ENCODE results near the gene GGA3. TPM values are rescaled to one million over a fixed set of nuclear protein-coding genes. Genes with fewer than 3 reads are reported as not detected.

Gene GGA3
- total and polyA plus RNA-seq, 5 donors from 2014 or later = 8.0 to 92.6 (median 11.3) TPM

DNA sequence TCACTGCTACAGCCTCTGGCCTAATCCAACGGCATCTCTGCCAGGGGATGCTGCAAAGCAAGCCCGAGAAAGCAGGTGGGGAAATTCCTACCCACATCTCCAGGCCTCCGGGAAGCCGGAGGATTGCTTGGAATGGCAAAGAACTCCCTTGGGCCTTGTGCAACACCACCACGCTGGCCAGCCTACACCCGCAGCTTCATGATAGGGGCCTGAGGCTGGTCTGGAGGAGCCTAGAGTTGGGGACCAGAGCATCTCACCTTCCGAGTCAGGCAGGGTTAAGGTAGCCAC, 20.3 kb downstream of the GGA3 start:
- no peak overlapping the region for H3K27ac Mint-ChIP-seq

DNA sequence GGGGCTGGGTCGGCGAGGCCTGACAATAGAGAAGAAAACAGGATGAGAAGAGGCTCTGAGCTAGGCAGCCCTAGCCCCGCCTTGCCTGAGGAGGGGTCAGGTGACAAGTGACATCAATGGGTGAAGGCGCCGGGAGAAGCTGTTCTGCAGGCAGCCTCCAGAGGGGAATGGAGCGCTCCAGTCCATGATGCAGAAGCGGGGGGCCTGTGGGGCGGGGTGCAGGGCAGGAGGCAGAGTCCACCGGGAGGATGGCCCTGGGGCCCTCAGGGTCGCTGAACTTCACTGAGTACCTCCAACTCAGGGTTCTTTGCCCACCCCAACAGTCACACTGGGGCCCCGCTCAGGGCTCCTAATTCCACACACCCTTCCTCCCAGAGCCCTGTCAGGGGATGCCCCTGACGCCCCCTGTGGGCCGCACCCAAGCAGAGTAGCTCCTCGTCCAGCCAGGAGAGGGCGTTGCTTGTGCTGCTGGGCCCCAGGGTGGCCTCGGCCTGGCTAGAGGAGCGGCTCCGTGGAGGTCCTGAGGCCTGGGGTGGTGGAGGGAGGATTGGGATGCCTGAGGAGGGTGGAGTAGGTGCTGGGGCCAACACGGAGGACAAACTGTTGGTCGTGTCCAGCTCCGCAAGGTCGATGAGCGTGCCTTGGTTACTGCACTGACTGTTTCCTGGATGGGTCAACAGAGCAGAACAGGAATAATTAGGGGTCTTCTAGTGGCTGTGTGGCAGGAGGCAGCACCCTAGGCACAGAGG, 20.8 kb downstream of the GGA3 start:
- DNase-seq (peak in 2 of 3 donors; percentile 17 to 57), ATAC-seq (ENCODE audit: low read depth in 2 of 2) (peak in 1 of 2 donors; percentile 20)
- Mint-ChIP-seq H3K9me3 (no peaks in the 10 kb centered on the region), H3K36me3 (peaks cover 30% of the 10 kb centered on the region), H3K4me1 (peaks cover 0 to 25% (median 7%) of the 10 kb centered on the region in 4 donors), H3K27me3 (no peaks in the 10 kb centered on the region), H3K27ac (peak overlapping the region in 1 of 3 donors; percentile 67), H3K4me3 (no peak overlapping the region)
- Histone ChIP-seq H3K36me3 (ENCODE audit: control insufficient read depth, insufficient read depth, low read length) (peaks cover 85% of the 10 kb centered on the region), H3K27ac (ENCODE audit: insufficient read depth, low read length, poor library complexity, severe bottlenecking) (no peak overlapping the region), H3K9me3 (ENCODE audit: control insufficient read depth in 2 of 2, low read length in 2 of 2) (no peaks in the 10 kb centered on the region), H3K27me3 (ENCODE audit: control insufficient read depth, insufficient read depth, low read length) (no peaks in the 10 kb centered on the region), H3K4me1 (ENCODE audit: control insufficient read depth, insufficient read depth, low read length, poor library complexity, severe bottlenecking) (peaks cover 7% of the 10 kb centered on the region), H3K4me3 (ENCODE audit: low read depth, low read length) (no peak overlapping the region)

More for the DNA sequence above, 20.3 kb downstream of the GGA3 start:
- H3K27me3 Mint-ChIP-seq = no peaks in the 10 kb centered on the region
- no peak overlapping the region for H3K27ac ChIP-seq (ENCODE audit: insufficient read depth, low read length, poor library complexity, severe bottlenecking)
- peaks cover 7% of the 10 kb centered on the region for H3K4me1 ChIP-seq (ENCODE audit: control insufficient read depth, insufficient read depth, low read length, poor library complexity, severe bottlenecking)
- no peaks in the 10 kb centered on the region for H3K9me3 Mint-ChIP-seq
- ATAC-seq (ENCODE audit: low read depth in 2 of 2) (no peak), DNase-seq (no peak)
- no peak overlapping the region for H3K4me3 Mint-ChIP-seq
- H3K36me3 Mint-ChIP-seq = peaks cover 31% of the 10 kb centered on the region
- H3K36me3 ChIP-seq (ENCODE audit: control insufficient read depth, insufficient read depth, low read length) = peaks cover 85% of the 10 kb centered on the region
- no peaks in the 10 kb centered on the region for H3K27me3 ChIP-seq (ENCODE audit: control insufficient read depth, insufficient read depth, low read length)
- H3K9me3 ChIP-seq (ENCODE audit: control insufficient read depth in 2 of 2, low read length in 2 of 2) = no peaks in the 10 kb centered on the region
- peaks cover 0 to 25% (median 7%) of the 10 kb centered on the region in 4 donors for H3K4me1 Mint-ChIP-seq
- H3K4me3 ChIP-seq (ENCODE audit: low read depth, low read length) = no peak overlapping the region

DNA sequence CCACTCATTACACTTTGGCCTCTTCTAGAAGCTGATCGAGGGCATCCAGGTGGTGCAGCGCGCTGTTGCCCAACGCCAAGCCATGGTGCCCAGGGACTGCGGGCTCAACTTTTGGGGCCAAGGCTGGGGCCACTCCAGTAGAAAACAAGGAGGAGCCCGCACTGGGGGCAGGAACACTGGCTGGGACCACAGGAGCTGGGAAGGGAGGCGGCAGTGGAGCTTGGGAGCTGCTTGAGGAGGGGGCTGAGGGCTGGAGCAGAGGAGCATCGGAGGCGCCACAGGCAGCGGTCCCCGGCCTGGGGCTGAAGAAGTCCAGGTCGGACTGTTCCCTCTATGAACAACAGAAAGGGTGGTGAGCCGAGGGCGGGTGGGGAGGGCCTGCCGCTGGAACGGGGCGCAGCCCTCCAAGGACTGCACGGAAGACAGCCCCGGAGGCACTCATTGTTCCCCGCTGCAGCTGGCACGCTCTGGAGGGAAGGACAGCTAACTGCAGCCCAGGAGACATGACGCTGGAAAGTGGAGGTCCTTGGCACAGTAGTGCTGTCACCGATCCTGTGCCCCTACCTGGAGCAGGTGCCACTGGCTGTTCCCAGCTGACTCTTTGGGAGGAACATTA, 21.5 kb downstream of the GGA3 start:
- no peaks in the 10 kb centered on the region for H3K27me3 Mint-ChIP-seq
- peaks cover 0 to 25% (median 7%) of the 10 kb centered on the region in 4 donors for H3K4me1 Mint-ChIP-seq
- H3K27ac Mint-ChIP-seq = peak overlapping the region in 1 of 3 donors; percentile 67
- H3K36me3 Mint-ChIP-seq = peaks cover 35% of the 10 kb centered on the region
- Histone ChIP-seq H3K36me3 (ENCODE audit: control insufficient read depth, insufficient read depth, low read length) (peaks cover 85% of the 10 kb centered on the region), H3K4me3 (ENCODE audit: low read depth, low read length) (no peak overlapping the region), H3K27me3 (ENCODE audit: control insufficient read depth, insufficient read depth, low read length) (no peaks in the 10 kb centered on the region), H3K27ac (ENCODE audit: insufficient read depth, low read length, poor library complexity, severe bottlenecking) (no peak overlapping the region), H3K9me3 (ENCODE audit: control insufficient read depth in 2 of 2, low read length in 2 of 2) (no peaks in the 10 kb centered on the region), H3K4me1 (ENCODE audit: control insufficient read depth, insufficient read depth, low read length, poor library complexity, severe bottlenecking) (peaks cover 7% of the 10 kb centered on the region)
- ATAC-seq (ENCODE audit: low read depth in 2 of 2) (no peak), DNase-seq (no peak)
- H3K9me3 Mint-ChIP-seq = no peaks in the 10 kb centered on the region
- no peak overlapping the region for H3K4me3 Mint-ChIP-seq

DNA sequence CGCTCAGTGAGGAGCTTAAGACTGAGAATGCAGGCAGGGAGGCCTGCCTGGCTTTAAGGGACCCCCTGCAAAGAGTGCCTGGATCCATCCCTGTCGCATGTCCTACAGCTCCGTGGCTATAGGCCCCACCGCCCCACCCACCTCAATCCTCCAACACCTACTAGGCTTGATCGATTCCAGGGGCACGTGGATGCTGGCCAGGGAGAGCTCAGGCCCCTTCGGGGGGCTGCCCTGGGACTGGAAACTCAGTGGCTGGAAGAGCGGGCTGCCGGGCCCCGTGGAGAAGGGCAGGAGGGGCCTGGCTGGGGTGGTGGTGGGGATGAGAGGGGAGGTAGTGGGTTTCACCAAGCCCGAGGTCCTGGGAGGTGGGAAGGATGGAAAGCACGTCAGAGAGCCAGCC, 22.2 kb downstream of the GGA3 start:
- DNase-seq (no peak), ATAC-seq (ENCODE audit: low read depth in 2 of 2) (no peak)
- Mint-ChIP-seq H3K36me3 (peaks cover 34% of the 10 kb centered on the region), H3K27ac (peak overlapping the region in 2 of 3 donors; percentile 38 to 80), H3K27me3 (no peaks in the 10 kb centered on the region), H3K4me3 (peak overlapping the region in 1 of 4 donors; percentile 61), H3K4me1 (peaks cover 0 to 22% (median 9%) of the 10 kb centered on the region in 4 donors), H3K9me3 (no peaks in the 10 kb centered on the region)
- Histone ChIP-seq H3K27ac (ENCODE audit: insufficient read depth, low read length, poor library complexity, severe bottlenecking) (no peak overlapping the region), H3K36me3 (ENCODE audit: control insufficient read depth, insufficient read depth, low read length) (peaks cover 85% of the 10 kb centered on the region), H3K4me3 (ENCODE audit: low read depth, low read length) (no peak overlapping the region), H3K9me3 (ENCODE audit: control insufficient read depth in 2 of 2, low read length in 2 of 2) (no peaks in the 10 kb centered on the region), H3K27me3 (ENCODE audit: control insufficient read depth, insufficient read depth, low read length) (no peaks in the 10 kb centered on the region), H3K4me1 (ENCODE audit: control insufficient read depth, insufficient read depth, low read length, poor library complexity, severe bottlenecking) (peaks cover 7% of the 10 kb centered on the region)

DNA sequence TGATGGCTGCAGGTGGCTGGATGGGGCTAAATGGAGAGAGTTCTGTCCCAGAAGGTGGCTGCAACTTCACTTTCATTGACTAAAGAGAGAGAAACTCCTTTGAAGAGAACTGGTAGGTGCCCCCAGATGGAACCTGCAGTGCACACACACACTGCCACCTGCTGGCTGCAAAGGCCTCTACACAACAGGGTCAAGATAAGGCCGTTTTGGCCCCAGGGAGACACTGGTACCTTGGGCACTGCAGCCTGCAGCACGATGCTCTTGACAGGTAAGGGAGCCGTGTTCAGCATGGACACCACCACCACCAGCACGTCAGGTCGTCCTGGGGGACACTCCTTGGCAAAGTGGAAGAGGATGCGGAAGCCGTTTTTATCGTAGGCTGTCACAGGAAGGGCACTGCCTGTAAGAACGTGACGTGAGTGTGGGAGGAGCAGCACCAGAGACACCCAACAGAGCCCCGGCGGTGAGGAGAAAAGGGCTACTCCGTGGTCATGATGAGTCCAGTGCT, 22.7 kb downstream of the GGA3 start:
- ATAC-seq (ENCODE audit: low read depth in 2 of 2) (peak; percentile 65 to 78), DNase-seq (peak; percentile 42 to 77 (median 62))
- Histone ChIP-seq H3K4me3 (ENCODE audit: low read depth, low read length) (peak overlapping the region; percentile 11), H3K4me1 (ENCODE audit: control insufficient read depth, insufficient read depth, low read length, poor library complexity, severe bottlenecking) (peaks cover 7% of the 10 kb centered on the region), H3K9me3 (ENCODE audit: control insufficient read depth in 2 of 2, low read length in 2 of 2) (no peaks in the 10 kb centered on the region), H3K27me3 (ENCODE audit: control insufficient read depth, insufficient read depth, low read length) (no peaks in the 10 kb centered on the region), H3K36me3 (ENCODE audit: control insufficient read depth, insufficient read depth, low read length) (peaks cover 80% of the 10 kb centered on the region), H3K27ac (ENCODE audit: insufficient read depth, low read length, poor library complexity, severe bottlenecking) (peak overlapping the region; percentile 14)
- H3K27ac Mint-ChIP-seq = peak overlapping the region in 2 of 3 donors; percentile 38 to 80
- H3K9me3 Mint-ChIP-seq = no peaks in the 10 kb centered on the region
- H3K4me3 Mint-ChIP-seq = peak overlapping the region; percentile 15 to 71 (median 44)
- peaks cover 30% of the 10 kb centered on the region for H3K36me3 Mint-ChIP-seq
- H3K27me3 Mint-ChIP-seq = no peaks in the 10 kb centered on the region
- peaks cover 0 to 22% (median 9%) of the 10 kb centered on the region in 4 donors for H3K4me1 Mint-ChIP-seq

DNA sequence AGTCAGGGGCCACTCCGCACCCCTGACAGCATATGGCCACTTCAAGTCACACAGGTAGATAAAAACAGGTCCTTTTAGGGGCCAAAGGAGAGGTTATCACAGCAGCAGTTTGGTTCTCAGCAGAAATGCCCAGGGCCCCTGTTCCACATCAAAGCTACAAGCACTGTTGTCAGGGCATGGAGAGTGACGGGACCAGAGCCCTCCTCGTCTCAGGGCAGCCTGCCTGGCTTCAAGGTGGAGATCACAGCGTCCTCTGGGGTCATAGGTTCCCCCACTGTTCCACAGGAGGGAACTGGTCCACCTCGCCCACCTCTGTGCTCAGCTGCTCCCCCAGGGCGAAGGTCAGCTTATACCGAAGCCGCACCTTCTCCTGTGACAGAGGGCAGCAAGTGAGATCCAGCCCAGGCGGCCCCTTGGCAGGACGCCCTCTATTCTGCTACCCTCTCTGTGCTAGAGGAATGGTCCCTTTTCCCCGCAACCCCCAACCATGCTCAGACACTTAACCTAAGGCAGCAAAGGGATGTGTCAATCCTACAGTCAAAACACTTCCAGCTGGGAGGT, 23.3 kb downstream of the GGA3 start:
- no peak for DNase-seq
- Histone ChIP-seq H3K9me3 (ENCODE audit: control insufficient read depth in 2 of 2, low read length in 2 of 2) (no peaks in the 10 kb centered on the region), H3K27me3 (ENCODE audit: control insufficient read depth, insufficient read depth, low read length) (no peaks in the 10 kb centered on the region), H3K36me3 (ENCODE audit: control insufficient read depth, insufficient read depth, low read length) (peaks cover 74% of the 10 kb centered on the region), H3K4me3 (ENCODE audit: low read depth, low read length) (no peak overlapping the region), H3K4me1 (ENCODE audit: control insufficient read depth, insufficient read depth, low read length, poor library complexity, severe bottlenecking) (peaks cover 7% of the 10 kb centered on the region), H3K27ac (ENCODE audit: insufficient read depth, low read length, poor library complexity, severe bottlenecking) (peak overlapping the region; percentile 14)
- H3K27ac Mint-ChIP-seq = no peak overlapping the region
- H3K4me1 Mint-ChIP-seq = peaks cover 0 to 18% (median 7%) of the 10 kb centered on the region in 4 donors
- H3K4me3 Mint-ChIP-seq = no peak overlapping the region
- peaks cover 31% of the 10 kb centered on the region for H3K36me3 Mint-ChIP-seq
- no peaks in the 10 kb centered on the region for H3K27me3 Mint-ChIP-seq
- no peaks in the 10 kb centered on the region for H3K9me3 Mint-ChIP-seq
- ATAC-seq (ENCODE audit: low read depth in 2 of 2) = no peak

DNA sequence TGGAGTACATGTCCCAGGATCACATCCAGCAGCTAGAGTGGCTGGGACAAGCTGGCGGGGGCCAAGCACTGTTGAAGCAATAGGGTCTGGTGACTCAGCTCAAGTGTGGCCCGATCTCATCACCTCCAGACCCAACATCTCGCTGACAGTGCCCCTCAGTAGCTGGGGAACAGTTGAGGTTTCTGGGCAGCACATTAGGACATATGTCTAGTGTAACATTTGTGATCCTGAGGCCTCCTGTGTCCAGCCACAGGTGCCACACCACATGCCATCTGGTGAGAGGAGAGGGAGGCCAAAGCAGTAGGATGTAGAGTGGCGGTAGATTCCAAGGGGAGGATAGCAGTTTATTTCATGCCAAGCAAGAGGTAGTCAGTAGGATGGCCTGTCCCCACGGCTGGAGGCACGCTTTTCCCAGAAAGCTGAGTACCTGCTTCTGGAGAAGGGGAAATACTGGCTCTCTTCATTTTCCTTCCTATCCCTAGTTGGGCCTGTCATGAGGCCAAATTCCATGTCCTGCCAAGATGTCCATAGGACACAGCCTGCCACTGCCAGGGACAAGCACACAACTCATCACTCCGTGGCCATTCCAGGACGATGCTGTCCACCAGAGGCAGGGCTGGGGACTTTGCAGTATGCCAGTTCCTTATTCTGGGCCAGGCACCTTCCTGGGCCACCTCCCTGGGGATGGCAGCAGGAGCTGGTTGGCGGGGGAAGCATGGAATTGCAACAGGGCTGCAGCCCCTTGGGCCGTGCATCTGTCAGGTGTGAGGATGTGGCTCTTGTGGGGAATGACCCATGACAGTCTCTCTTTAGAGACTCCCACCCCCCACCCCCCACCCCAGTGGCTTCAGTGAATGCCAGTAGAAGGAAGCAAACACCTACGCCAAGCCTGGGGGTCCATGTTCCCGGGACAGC, 24.0 kb downstream of the GGA3 start:
- ATAC-seq (ENCODE audit: low read depth in 2 of 2) = no peak
- no peaks in the 10 kb centered on the region for H3K9me3 Mint-ChIP-seq
- Histone ChIP-seq H3K4me3 (ENCODE audit: low read depth, low read length) (no peak overlapping the region), H3K27me3 (ENCODE audit: control insufficient read depth, insufficient read depth, low read length) (no peaks in the 10 kb centered on the region), H3K27ac (ENCODE audit: insufficient read depth, low read length, poor library complexity, severe bottlenecking) (no peak overlapping the region), H3K9me3 (ENCODE audit: control insufficient read depth in 2 of 2, low read length in 2 of 2) (no peaks in the 10 kb centered on the region), H3K4me1 (ENCODE audit: control insufficient read depth, insufficient read depth, low read length, poor library complexity, severe bottlenecking) (peaks cover under 1% of the 10 kb centered on the region), H3K36me3 (ENCODE audit: control insufficient read depth, insufficient read depth, low read length) (peaks cover 74% of the 10 kb centered on the region)
- peak overlapping the region in 1 of 3 donors; percentile 71 for H3K27ac Mint-ChIP-seq
- no peaks in the 10 kb centered on the region for H3K27me3 Mint-ChIP-seq
- no peak overlapping the region for H3K4me3 Mint-ChIP-seq
- H3K4me1 Mint-ChIP-seq = peaks cover 0 to 14% (median 7%) of the 10 kb centered on the region in 4 donors
- no peak for DNase-seq
- peaks cover 35% of the 10 kb centered on the region for H3K36me3 Mint-ChIP-seq
